NT2/D1 (cell line): ENCODE measurements around the gene DPP6.

Experiments used
- SUZ12 ChIP-seq: IDR thresholded peaks from 2 replicates; pipeline ENCODE4 v1.6.1; 2011; ENCODE audit not compliant: insufficient read length, insufficient read depth; ENCODE audit errors: extremely low read depth
- YY1 ChIP-seq: IDR thresholded peaks from 2 replicates; pipeline ENCODE4 v1.6.1; 2011; ENCODE audit not compliant: insufficient read length, insufficient read depth
- ZNF274 ChIP-seq: IDR thresholded peaks from 2 replicates; pipeline ENCODE4 v1.6.1; 2011; ENCODE audit warnings: mild to moderate bottlenecking, low read depth, low read length

DNA sequence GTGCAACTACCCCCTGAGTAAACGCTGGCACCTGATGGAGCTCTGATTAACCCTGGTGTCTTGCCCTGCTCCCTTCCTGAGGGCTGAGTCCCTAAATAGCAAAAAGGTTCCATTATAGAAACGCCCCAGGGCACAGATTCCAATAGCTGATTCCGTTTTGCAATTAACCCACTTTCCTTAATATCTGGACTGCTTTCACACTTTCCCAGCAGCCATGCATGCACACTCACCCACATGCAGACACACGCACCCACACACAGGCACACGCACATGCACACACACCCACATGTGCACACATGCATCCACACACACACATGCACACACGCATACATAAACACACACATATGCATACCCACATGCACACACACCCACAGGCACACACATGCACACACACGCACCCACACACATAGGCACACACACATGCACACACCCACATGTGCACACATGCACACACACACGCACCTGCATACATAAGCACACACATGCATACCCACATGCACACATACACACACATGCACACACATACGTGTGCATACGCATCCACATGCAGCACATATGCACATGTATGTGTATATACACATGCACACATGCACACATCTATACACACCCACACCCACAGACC lies 821.4 kb downstream of the DPP6 start:
- TF ChIP-seq SUZ12 (no peak), YY1 (no peak), ZNF274 (no peak)
